Measurements from ENCODE around the gene THAP7.

The THAP7 gene

DNA sequence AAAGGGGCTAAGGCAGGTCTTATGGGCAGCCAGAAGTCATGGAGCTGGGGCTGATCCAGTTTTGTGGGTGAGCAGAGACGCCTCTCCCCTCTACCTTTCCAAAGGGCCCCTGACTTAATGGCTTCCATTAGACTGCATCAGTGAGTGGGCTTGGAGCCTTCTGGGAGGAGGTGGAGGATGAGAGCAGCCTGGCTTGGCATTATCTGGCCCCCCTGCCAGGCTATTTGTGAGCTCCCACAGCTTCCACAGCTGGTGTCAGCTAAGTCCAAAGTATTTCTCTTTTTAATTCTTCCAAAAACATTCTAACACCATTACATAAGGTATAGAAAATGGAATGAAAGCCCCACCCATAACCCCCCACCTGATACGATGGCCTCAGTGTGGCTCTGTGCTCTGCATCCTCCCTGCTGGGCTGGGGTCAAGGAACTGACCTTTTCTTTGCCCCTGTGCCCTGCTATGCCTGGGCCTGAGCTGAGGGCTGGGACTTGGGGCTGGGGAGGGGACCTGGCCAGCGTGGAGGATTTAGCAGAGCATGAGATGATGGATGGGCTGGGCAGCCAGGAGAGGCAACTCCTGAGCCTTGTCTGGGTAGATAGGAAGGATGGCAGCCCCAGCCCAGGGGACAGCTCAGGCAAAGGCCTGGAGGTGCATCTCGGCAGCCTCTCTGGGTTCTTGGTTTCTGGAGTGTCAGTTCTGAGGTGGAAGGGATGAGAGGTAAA lies 30.8 kb downstream of the THAP7 start:
- no peaks in the 10 kb centered on the region for H3K79me2 ChIP-seq (ENCODE audit: control insufficient read depth, low read length)
- H3K27ac ChIP-seq (ENCODE audit: low read depth, low read length) = no peak overlapping the region
- H3K9me3 ChIP-seq (ENCODE audit: control insufficient read depth, insufficient read depth, low read length) = no peaks in the 10 kb centered on the region
- no peaks in the 10 kb centered on the region for H3K36me3 ChIP-seq (ENCODE audit: control insufficient read depth, low read length)
- peaks cover 6% of the 10 kb centered on the region; the same call in 1 of the 2 replicates for H3K4me1 ChIP-seq (ENCODE audit: control insufficient read depth, low read length)
- TF ChIP-seq EZH2phosphoT487 (IDR thresholded peaks at IDR 0.05; ENCODE audit: borderline replicate concordance, low read length) = no peak
- no peak for TF ChIP-seq CTCF (IDR thresholded peaks at IDR 0.05; ENCODE audit: low read depth, low read length, poor library complexity, severe bottlenecking)
- H3F3A ChIP-seq (ENCODE audit: control insufficient read depth, insufficient read depth) = no peaks in the 10 kb centered on the region
- peaks cover under 1% of the 10 kb centered on the region for H3K27me3 ChIP-seq (ENCODE audit: control insufficient read depth, low read length)
- no peaks in the 10 kb centered on the region for H3K9me2 ChIP-seq (replicated peaks; ENCODE audit: control insufficient read depth, low read length)
- no peak overlapping the region for H3K4me3 ChIP-seq (ENCODE audit: low read length)
- no peak overlapping the region for H3K4me2 ChIP-seq (ENCODE audit: low read length)
- no peaks in the 10 kb centered on the region for H4K20me1 ChIP-seq (ENCODE audit: control insufficient read depth, insufficient read depth, low read depth, low read length)

- Histone ChIP-seq H3K4me3 (ENCODE audit: low read length) (no peak overlapping the region), H3K4me2 (ENCODE audit: low read length) (no peak overlapping the region), H3K27ac (ENCODE audit: low read depth, low read length) (no peak overlapping the region)
Measured at GRCh38 chr22:20968281-20968977, 33.5 kb downstream of the THAP7 start.

GRCh38 chr22:20967697-20968211 lies 34.2 kb downstream of the THAP7 start:
- TF ChIP-seq EZH2phosphoT487 (IDR thresholded peaks at IDR 0.05; ENCODE audit: borderline replicate concordance, low read length) = no peak
- TF ChIP-seq CTCF (IDR thresholded peaks at IDR 0.05; ENCODE audit: low read depth, low read length, poor library complexity, severe bottlenecking) = no peak
- no peak overlapping the region for H3K4me3 ChIP-seq (ENCODE audit: low read length)
- no peaks in the 10 kb centered on the region for H3K9me3 ChIP-seq (ENCODE audit: control insufficient read depth, insufficient read depth, low read length)
- H3K27ac ChIP-seq (ENCODE audit: low read depth, low read length) = no peak overlapping the region
- peaks cover 22% of the 10 kb centered on the region for H3K27me3 ChIP-seq (ENCODE audit: control insufficient read depth, low read length)
- peaks cover 6% of the 10 kb centered on the region; the same call in 1 of the 2 replicates for H3K4me1 ChIP-seq (ENCODE audit: control insufficient read depth, low read length)
- H3K9me2 ChIP-seq (replicated peaks; ENCODE audit: control insufficient read depth, low read length) = no peaks in the 10 kb centered on the region
- no peaks in the 10 kb centered on the region for H3K79me2 ChIP-seq (ENCODE audit: control insufficient read depth, low read length)
- no peak overlapping the region for H3K4me2 ChIP-seq (ENCODE audit: low read length)
- H3K36me3 ChIP-seq (ENCODE audit: control insufficient read depth, low read length) = no peaks in the 10 kb centered on the region
- H4K20me1 ChIP-seq (ENCODE audit: control insufficient read depth, insufficient read depth, low read depth, low read length) = no peaks in the 10 kb centered on the region
- no peaks in the 10 kb centered on the region for H3F3A ChIP-seq (ENCODE audit: control insufficient read depth, insufficient read depth)

More at GRCh38 chr22:20968281-20968977, 33.5 kb downstream of the THAP7 start:
- no peak for TF ChIP-seq CTCF (IDR thresholded peaks at IDR 0.05; ENCODE audit: low read depth, low read length, poor library complexity, severe bottlenecking)
- no peak for TF ChIP-seq EZH2phosphoT487 (IDR thresholded peaks at IDR 0.05; ENCODE audit: borderline replicate concordance, low read length)
- H4K20me1 ChIP-seq (ENCODE audit: control insufficient read depth, insufficient read depth, low read depth, low read length) = no peaks in the 10 kb centered on the region
- H3K9me3 ChIP-seq (ENCODE audit: control insufficient read depth, insufficient read depth, low read length) = no peaks in the 10 kb centered on the region
- H3K4me1 ChIP-seq (ENCODE audit: control insufficient read depth, low read length) = peaks cover 6% of the 10 kb centered on the region; the same call in 1 of the 2 replicates
- H3F3A ChIP-seq (ENCODE audit: control insufficient read depth, insufficient read depth) = no peaks in the 10 kb centered on the region
- no peaks in the 10 kb centered on the region for H3K36me3 ChIP-seq (ENCODE audit: control insufficient read depth, low read length)
- H3K27me3 ChIP-seq (ENCODE audit: control insufficient read depth, low read length) = peaks cover 22% of the 10 kb centered on the region
- H3K79me2 ChIP-seq (ENCODE audit: control insufficient read depth, low read length) = no peaks in the 10 kb centered on the region
- H3K9me2 ChIP-seq (replicated peaks; ENCODE audit: control insufficient read depth, low read length) = no peaks in the 10 kb centered on the region
